Activated CD4-positive, alpha-beta T cell treated with anti-CD3 and anti-CD28 coated beads, Interleukin-10, Interleukin-2, amounts not matched to agents 100 ng/mL and 50 ng/mL, durations not matched to agents 16 hours and 8 hours (primary cell): ENCODE results near the gene C1orf232.

Experiments
- DNase-seq: peaks from one replicate; pipeline ENCODE4 v3.0.0-alpha.2; 2020

C1orf232 gene

DNA sequence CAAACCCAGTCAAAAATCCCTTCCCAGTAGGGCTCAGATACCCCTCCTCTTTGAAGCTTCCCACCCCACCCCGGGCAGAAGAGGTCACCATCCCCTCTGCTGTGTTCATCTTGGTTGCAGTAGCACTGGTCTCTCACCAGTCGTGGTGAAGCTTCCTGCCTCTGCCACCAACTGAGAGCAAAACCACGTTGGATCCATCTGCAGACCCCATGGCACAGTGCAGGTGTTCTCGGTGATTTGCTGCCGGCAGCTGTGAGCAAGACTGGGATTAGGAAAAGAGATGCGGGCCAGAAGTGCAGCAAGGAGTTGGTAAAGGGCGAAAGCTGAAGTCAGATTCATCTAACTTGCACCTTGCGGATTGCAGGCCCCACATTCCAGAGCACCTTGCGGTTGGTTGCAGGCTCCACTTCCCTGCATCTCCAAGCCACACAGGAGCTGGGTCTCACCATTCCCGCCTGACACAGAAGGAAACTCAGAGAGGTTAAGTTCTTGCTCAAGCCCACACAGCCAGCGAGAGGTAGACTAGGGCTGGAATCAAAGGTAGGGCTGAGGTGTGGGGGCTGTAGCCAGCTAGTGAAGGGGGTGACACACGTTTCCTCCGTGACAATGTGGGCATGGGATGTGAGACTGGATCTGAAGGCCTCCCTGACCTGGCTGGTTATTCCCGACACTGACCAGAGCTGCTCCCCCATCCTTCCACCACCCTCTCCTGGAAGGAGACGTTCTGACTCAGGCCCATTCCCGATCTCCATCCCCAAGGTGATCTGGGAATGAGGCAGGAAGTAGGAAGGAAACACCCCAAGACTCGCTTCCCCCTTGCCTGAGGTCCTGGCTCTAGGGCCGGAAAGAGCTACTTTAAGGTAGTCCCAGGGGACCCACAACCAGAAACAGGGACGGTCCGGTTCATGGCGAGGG is 13.1 kb downstream of the C1orf232 start:
- no peak for DNase-seq

DNA sequence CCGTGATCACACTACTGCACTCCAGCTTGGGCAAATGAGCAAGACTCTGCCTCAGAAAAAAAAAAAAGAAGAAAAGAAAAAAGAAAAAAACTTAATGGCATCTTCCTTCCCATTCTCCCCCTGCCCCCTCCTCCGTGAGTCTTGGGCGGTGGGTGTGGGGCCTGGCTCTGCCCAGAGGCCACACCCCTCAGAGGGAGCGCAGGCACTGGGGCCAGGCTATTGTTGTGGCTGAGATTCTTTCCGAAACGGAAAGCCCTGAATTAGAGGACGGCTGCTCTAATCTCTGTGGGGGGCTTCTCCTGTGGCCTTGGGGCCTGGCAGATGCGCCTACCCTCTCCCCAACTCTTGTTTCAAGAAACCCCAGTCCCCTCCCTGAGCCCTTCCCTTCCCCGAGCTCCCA is 14.0 kb downstream of the C1orf232 start:
- no peak for DNase-seq

DNA sequence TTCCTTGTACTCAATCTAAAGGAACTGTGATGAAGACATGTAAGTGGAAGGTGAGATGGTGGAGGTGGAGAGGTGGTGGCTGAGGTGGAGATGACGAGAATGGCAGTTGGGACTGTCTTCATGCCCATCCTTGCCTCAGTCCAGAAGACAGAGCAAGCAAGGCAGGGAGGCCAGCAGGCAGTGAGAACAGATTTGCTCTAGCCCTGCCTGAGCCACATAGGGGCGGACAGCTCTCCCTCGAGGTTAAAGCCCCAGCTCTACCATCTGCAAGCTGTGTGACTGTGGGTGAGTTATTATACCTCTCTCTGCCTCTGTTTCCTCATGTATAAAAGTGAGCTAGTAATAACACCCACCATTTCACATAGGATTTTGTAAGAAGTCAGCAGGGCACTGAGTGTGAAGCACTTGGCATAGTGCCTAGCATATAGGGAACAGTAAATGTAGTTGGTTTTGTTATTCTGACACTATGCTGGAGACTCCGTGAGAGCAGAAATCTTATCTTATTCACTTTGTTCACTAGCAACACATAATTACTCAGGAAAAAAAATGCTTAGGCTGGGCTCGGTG is 14.7 kb downstream of the C1orf232 start:
- DNase-seq = no peak

DNA sequence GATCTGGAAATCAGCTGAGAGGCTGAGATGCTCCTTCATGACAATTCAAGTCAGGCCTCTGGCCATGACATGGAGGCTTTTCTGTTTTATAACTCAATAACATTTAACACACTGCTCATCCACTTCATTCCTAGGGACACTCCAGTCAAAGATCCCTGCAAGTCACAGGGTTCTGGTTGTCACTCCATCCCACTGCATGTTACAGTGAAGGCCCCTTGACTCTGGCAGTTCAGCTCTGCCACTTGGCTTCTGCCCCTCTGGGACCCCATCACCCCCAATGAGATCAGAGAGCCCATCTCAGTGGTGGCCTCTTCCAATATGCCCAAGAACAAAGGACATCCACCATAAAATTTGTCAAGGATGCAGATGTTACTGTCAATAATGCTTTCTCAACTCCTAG is 19.9 kb downstream of the C1orf232 start:
- no peak for DNase-seq

DNA sequence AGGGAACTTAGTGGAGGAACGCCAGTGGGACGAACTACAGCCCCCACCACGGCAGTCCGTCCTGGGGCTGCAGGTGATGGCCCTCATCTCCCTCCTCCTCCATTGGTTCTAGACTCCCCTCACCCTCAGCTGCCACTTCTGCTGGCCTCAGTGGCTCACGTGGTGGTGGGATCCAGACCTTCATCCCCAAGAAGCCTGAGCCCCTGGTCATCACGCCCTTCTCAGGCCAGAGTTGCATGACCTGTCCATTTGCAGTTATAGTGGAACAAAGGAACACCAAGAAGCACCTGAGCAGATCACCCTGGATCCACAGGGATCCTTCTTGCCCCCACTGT is 22.8 kb downstream of the C1orf232 start:
- DNase-seq = no peak

DNA sequence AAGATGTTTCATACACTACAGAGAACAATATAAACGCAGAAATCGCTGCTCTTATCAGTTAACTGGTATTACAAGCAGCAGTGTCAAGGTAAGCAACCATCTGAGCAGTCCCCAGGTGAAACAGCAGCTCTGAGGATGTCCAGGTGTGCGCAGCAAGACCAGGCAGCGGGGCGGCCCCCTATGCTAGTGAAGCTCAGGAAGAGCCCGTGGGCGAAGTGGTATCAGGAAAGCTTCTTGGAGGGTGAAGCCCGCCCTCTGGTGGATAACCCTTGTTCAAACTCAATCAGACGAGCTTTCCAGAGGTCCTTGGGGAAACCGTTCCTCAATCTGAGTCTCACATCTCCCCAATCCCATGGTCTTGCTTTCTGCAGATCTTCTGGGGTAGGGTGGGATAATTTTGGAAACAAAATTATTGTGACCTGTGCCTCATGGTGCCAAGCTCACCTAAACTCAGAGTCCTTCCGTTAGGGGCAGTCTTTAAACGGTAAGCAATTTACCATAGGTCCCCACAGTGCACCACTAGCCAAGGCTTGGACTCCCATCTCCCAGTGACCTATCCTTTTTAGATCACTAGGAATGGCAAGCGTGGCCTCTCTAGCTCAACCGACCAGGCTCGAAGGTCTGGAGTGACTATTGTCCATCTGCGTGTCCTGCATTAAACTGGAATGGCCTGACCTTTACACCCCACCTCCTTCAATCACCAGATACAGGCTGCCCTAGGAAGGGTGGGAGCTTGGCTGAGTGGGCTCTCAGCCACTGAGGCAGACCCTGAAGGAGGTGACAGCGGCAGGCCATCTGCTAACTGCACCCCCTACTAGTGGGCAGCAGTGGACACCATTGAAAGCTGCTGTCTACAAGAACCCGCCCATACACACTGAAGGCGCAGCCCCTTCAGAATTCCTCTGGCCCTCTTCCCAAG is 23.5 kb downstream of the C1orf232 start:
- peak; percentile 80 for DNase-seq

DNA sequence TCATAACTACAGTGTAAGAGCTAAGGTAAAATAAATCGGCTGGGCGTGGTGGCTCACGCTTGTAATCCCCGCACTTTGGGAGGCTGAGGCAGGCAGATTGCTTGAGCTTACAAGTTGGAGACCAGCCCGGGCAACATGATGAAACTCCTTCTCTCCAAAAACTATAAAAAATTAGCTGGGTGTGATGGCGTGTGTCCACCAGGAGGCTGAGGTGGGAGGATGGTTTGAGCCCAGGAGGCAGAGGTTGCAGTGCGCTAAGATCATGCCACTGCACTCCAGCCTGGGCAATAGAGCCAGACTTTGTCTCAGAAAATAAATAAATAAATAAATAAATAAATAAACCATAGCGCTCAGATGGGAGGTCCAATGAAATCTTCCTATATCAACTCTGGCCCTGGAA is 26.6 kb downstream of the C1orf232 start:
- DNase-seq = no peak

DNA sequence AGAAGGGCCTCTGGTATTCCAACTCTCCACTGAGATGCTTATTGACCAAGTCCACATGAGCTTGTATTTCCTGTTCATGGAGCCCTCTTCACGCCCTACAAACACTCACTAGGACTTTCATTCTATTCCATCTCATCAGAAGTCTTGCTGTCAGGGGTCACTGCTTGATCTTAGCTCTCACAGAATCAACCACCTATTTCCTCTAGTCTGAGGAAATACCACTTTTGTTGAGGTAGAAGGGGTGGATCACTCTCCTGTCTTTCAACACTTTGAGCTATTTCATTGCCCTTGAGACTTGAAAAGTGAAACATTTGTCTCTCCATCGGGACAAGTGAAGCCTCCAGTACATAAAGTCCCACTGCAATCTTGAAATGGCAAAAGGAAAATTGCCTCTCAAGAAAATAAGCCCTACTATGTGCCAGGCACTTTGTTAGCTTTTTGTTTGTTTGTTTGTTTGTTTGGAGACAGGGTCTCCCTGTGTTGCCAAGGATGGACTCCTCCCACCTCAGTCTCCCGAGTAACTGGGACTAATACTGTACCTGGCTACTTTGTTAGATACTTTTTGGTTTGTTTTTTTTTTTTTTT is 29.7 kb downstream of the C1orf232 start:
- no peak for DNase-seq

DNA sequence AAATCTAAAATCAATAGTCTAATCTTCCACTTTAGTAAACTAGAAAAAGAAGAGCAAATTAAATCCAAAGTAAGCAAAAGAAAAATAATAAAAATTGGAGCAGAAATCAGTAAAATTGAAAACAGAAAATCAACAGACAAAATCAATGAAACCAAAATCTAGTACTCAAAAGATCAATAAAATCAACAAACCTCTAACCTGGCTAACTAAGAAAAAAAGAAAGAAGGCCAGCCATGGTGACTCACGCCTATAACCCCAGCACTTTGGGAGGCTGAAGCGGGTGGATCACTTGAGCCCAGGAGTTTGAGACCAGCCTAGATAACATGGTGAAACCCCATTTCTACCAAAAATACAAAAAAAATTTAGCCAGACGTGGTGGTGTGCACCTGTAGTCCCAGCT is 34.3 kb downstream of the C1orf232 start:
- no peak for DNase-seq

DNA sequence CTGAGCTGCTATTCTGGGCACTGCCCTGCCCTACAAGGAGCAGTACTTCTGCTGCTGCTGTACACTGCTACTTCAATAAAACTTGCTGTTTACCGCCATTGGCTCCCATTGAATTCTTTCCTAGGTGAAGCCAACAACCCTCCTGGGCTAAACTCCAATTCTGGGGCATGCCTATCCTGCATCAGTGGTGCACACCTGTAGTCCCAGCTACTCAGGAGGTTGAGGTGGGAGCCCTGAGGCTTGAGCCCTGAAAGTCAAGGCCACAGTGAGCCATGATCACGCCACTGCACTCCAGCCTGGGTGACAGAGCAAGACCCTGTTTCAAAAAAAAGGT is 36.0 kb downstream of the C1orf232 start:
- DNase-seq = no peak

DNA sequence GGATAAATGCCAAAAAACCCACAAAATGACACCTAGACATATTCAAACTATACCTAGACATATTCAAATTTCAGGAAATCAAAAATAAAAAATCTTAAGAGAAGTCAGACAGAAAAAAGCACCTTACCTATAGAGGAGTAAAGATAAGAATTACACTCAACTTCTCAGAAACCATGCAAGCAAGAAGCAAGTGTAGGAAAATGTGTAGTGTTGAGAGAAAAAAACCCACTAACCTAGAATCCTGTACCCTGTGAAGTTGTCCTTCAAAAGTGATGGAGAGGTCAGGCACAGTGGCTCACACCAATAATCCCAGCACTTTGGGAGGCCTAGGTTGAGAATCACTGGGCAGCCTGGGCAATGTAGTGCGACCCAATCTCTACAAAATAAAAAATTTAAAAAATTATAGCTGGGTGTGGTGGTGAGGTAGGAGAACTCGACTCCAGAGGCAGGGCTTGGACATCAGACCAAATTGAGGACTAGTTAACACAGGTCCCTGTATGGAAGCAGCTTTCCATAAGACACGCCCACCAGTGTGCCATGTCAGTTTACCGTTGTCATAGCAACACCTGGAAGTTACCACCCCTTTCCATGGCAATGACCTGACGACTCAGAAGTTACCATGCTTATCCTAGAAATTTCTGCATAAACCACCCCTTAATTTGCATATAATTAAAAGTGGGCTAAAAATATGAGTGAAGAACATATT is 36.5 kb downstream of the C1orf232 start:
- DNase-seq = no peak

DNA sequence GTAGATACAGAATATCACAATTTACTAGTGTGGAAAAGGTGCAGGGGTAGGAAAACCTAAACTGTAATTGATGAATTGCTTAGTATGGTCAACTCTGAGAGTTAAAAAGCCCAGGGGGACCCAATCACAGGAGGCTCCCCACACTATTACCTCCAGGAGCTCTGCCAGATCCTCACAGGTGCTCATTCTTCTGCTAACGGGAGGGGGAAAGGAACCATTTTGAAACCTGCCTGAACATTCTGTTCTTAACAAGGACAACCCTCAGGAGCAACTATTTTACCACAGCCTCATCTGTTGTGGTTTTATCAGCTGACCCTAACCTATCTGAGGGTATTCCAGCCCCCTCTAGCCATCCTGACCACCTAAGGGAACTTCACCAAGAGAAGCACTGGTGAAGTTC is 38.1 kb downstream of the C1orf232 start:
- no peak for DNase-seq

DNA sequence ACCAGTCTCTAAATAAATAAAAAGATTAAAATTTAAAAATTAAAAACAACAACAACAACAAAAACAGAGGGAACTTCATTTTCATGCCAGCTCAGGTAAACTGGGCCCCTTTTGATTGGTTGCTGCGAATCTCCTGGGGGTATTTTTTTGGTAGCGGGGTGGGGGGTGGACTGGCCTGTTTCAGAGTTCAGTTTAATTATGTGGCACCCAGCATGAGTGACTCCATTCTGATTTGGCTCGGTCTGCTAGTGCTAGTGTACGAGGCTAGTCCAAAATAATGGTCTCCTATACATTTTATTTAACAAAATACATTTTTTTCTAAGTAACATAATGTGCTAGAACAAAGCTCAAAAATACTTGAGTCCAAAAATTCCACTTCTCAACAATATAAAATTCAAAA is 39.0 kb downstream of the C1orf232 start:
- DNase-seq = no peak

DNA sequence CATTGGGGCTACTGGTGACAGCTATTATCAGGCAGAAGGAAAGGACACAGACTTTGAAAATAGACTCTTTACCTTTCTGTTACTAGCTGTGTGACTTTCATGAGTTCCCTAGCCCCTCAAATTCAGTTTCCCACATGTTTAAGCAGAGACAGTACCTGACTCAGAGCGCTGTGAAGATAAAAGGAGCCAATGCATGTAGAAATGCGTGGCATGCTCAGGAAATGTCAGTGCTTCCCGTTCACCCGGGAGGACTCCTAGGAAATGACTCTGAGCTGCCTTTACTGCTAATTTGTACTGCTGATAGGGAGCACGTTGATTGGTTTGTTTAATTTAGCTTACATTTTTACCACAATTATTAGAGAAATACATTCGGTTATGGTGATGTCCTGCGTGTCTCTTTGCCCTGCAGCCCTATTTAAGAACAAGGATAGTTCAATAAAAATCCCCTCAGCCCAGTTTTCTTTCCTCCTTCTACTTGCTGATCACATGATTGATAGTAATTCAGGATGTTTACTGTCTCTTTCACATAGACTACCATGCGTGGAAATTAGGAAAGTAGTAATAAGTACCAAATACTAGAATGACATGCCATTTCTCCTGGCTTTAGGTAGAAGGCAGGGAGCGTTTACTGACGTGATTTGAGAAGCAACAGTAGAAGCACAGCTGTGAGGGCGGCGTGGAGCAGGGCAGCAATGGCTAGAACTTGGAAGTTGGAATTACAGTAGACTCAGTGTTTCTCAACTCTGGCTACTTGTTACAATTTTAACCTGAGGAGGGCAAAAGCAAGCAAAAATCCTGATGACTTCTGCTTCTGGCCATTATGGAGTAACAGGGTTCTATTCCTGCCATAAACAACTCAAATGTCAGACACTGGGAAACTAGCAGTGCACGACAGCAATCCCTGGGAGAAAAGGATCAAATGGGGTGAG is 41.3 kb downstream of the C1orf232 start:
- peak; percentile 21 for DNase-seq

DNA sequence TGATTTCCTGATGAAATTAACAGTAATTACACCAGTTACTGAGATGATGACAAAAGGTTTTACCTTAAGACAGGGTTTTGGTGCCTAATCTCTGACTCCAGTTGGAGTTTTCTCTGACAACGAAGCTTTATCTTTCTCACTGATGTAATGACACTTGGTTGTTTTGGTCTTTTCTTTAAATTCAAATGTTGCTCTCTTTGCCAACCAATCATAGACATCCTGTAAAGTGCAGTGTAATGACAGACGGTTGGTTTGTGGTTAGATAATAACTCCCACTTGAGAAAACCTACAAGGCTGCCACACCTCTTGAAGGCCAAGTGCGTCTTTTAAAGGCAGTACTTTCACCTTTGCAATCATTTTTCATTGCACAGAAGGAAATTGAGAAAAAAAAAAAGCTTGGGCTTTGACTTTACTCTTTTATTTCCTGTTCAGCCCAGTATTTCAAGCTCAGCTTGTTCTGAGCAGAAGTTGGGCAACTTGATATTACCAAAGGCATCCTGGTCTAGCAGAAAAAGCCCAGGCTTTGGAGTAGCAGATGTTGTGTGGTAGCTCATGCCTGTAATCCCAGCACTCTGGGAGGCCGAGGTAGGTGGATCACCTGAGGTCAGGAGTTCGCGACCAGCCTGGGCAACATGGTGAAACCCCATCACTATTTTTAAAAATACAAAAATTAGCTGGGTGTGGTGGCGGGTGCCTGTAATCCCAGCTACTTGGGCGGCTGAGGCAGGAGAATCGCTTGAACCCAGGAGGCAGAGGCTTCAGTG is 42.3 kb downstream of the C1orf232 start:
- peak; percentile 91 for DNase-seq

DNA sequence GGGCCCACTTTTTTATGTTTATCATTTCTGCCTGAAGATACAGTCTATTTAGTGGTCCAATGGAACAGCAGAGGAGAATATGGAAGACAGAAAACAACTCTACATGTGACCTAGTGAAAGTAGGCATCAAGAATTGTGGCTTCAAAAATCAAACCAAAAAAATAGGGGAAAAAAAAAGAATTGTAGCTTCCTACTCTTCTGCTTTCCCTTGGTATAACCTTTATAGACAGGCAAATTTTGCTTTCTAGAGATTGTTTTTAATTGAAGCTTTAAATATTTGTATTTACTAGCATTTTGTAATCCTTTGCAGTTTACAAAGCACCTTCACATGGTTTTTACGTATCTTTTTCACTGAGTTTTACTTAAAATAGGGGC is 42.8 kb downstream of the C1orf232 start:
- DNase-seq = no peak

DNA sequence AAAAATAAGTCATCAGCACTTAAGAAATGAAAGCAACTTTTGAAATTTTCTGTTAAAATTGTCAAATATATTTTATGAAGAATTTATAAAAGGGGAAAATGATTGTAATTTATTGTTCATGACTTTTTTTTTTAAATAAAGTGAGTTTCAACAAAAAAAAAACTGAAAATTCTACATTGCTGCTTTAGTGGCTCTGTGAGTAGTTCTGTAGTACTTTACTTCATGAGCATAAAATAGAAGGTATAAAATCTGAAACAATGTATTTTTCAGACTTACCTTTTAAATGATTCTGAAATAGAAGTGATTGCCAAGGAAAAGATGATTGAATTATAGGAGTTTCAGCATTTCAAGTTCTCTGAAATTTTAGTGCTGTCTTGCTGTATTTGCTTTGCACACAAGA is 43.4 kb downstream of the C1orf232 start:
- DNase-seq = no peak

DNA sequence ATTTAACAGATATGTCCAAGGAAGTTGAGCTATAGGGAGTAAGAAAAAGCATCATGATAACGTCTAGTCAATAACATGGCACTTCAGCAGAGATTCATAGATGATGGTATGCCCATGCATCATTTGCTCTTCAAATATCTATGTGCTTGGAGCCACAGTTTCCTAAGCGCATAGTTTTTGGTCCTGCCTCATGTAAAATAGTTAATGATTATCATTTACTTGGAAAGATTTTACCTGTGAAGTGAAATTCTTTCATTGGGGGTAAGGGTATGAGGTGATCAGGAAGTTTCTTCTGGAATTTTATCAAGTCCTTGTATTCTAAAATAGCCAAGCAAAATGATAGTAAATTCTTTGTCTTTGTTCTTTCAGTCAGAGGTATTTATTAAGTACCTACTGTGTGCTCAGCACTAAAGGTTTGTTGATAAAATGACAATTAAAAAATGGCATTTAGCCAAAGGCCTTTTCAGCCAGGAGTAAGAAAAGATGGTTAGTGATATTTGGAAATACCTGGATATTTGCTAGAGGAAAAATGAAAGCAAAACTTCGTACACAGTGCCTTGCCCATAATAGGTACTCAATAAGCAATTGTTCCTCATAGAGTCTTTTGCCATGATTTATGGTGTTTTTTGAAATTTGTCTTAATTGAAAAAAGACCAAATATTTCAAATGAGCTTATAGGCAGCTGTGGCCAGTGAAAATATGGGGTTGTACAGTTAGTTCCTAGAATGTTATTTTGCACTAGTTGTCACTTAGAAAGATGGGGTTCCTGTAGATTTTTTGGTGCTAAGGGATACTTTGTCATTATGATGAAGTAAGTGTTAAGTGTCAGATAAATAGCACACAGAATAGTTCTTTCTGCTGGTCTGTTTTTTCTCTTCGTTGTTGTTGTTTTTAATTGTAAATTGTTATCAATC is 44.1 kb downstream of the C1orf232 start:
- DNase-seq = no peak
